GM12892 (cell line): ENCODE data around the gene ABLIM1.

Experiments
- POLR2A ChIP-seq: IDR thresholded peaks from 2 replicates; pipeline ENCODE4 v1.6.1; 2011; ENCODE audit warnings: low read depth, low read length, control low read depth
- TAF1 ChIP-seq: IDR thresholded peaks from 2 replicates; pipeline ENCODE4 v1.6.1; 2011; ENCODE audit warnings: low read depth, mild to moderate bottlenecking, control low read depth, low read length, borderline replicate concordance

DNA sequence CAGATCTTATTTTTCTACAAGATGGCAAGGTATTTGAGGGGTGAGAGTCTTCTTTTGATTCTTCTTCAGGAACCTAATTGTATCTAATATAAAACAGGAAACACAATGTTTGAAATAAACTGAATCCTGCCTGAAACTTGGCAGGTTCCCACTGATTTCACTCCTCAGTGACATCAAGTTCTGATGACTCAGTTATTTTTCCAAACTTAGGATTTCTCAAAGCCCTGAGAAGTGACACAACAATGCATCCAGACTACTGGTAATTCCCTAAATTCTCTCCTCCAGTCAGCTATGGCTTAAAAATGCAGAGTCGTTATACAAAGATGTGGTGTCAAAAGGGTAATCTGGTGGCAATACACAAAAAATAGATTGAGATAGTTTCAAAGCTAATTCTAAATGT lies 80.9 kb downstream of the ABLIM1 start:
- TF ChIP-seq TAF1 (no peak), POLR2A (no peak)
